Stimulated activated CD4-positive, alpha-beta T cell treated with anti-CD3 and anti-CD28 coated beads, TNF-alpha, amount 100 ng/mL, for 1 hour (primary cell): ENCODE measurements around the gene ACMSD.

Experiments
- DNase-seq, 3 donors: peaks; one replicate each; pipeline ENCODE4 v3.0.0-alpha.2; 2020; ENCODE audit warnings: low read depth in 3 of 3, low spot score in 1 of 3

ACMSD gene

GRCh38 chr2:134944975-134945374 lies 106.6 kb downstream of the ACMSD start:
- DNase-seq = no peak

GRCh38 chr2:134946073-134946472 lies 107.7 kb downstream of the ACMSD start:
- DNase-seq = no peak

- no peak for DNase-seq
These were observed 111.7 kb downstream of the ACMSD start for GRCh38 chr2:134949981-134950708.

- no peak for DNase-seq
These were observed 112.5 kb downstream of the ACMSD start for GRCh38 chr2:134950886-134951285.
